WERI-Rb-1 (cell line): Measurements from ENCODE around the gene NF1.

Experiments
- DNase-seq: peaks from one replicate; pipeline ENCODE4 v3.0.0-alpha.2; 2020
- H3K27ac ChIP-seq: fragments of 250-450 bp; sonication (Bioruptor Pico); 2 replicates; pipeline ENCODE4 v1.5.1; 2020; ENCODE audit warnings: mild to moderate bottlenecking, moderate library complexity
- H3K27me3 ChIP-seq: fragments of 250-450 bp; sonication (Bioruptor Pico); 2 replicates; pipeline ENCODE4 v1.5.1; 2021; ENCODE audit warnings: mild to moderate bottlenecking, low read depth, moderate library complexity; ENCODE audit not compliant: insufficient read depth, severe bottlenecking
- H3K36me3 ChIP-seq: fragments of 250-450 bp; sonication (Bioruptor Pico); 2 replicates; pipeline ENCODE4 v1.5.1; 2020; ENCODE audit warnings: mild to moderate bottlenecking, moderate library complexity
- H3K4me3 ChIP-seq: 2 replicates; pipeline ENCODE4 v1.5.1; 2011; ENCODE audit warnings: low read depth, mild to moderate bottlenecking, control low read depth, low read length
- H3K9me3 ChIP-seq: fragments of 250-450 bp; sonication (Bioruptor Pico); 2 replicates; pipeline ENCODE4 v1.5.1; 2021; ENCODE audit warnings: mild to moderate bottlenecking, moderate library complexity; ENCODE audit not compliant: severe bottlenecking
- TF ChIP-seq, protein P1 (sequence below): IDR thresholded peaks from 2 replicates; pipeline ENCODE4 v1.5.1; 2011; ENCODE audit warnings: low read depth, mild to moderate bottlenecking, control low read depth, inconsistent platforms, low read length

NF1 gene

DNA sequence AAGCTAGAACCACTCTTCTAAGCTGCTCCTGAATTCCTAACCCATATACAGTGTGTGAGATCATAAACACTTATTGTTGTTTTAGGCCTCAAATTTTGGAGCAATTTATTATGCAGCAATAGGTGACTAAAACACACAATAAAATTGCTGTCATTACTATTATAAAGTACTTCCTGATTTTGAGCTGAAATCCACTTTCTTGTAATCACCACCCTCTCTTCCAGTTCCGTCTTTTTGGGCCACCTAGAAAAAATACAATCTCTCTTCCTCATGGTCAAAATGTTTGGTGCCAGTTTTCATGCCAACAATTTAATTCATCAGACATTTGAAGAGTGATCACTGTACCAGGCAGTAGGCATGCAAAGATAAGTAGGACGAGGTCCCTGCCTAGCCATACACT lies 43.3 kb upstream of the NF1 start:
- no peaks in the 10 kb centered on the region for H3K27me3 ChIP-seq
- no peak overlapping the region for H3K4me3 ChIP-seq
- H3K9me3 ChIP-seq = peaks cover 5% of the 10 kb centered on the region
- DNase-seq = no peak
- no peak overlapping the region for H3K27ac ChIP-seq
- no peaks in the 10 kb centered on the region for H3K36me3 ChIP-seq
- TF ChIP-seq, protein P1, sequence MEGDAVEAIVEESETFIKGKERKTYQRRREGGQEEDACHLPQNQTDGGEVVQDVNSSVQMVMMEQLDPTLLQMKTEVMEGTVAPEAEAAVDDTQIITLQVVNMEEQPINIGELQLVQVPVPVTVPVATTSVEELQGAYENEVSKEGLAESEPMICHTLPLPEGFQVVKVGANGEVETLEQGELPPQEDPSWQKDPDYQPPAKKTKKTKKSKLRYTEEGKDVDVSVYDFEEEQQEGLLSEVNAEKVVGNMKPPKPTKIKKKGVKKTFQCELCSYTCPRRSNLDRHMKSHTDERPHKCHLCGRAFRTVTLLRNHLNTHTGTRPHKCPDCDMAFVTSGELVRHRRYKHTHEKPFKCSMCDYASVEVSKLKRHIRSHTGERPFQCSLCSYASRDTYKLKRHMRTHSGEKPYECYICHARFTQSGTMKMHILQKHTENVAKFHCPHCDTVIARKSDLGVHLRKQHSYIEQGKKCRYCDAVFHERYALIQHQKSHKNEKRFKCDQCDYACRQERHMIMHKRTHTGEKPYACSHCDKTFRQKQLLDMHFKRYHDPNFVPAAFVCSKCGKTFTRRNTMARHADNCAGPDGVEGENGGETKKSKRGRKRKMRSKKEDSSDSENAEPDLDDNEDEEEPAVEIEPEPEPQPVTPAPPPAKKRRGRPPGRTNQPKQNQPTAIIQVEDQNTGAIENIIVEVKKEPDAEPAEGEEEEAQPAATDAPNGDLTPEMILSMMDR = no peak

DNA sequence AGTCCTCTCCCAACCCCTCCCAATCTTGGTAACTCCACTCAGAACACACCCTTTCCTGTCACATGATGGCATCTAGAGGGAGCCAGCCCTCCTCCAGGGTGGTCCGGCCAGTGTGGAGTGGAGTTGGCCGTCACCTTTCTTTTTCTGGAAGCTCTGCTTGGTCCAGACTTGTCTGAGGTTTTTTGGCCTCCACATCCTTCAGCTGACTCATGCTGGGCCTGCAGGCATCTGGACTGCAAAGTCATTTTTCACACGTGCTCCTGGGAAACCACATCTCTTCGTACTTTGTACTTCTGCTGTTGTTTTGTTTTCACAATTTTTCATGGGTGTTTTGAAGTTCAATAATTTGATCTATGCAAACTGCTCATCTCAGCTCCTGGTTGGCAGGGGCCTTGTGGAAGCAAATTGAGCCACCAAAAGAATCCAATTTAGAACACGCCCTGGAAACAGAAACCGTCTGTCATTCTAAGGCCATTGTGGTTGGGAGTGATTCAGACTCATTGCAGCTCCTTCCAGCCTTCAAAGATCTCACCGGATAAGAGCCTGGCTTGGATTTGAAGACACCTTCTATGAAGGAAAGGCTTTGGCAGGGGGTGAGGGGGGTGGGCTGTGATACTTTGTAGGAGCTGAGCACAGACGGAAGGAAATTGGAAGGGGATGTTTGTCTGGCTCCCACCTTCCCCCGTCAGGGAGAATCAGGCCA lies 42.4 kb upstream of the NF1 start:
- H3K4me3 ChIP-seq = no peak overlapping the region
- DNase-seq = no peak

DNA sequence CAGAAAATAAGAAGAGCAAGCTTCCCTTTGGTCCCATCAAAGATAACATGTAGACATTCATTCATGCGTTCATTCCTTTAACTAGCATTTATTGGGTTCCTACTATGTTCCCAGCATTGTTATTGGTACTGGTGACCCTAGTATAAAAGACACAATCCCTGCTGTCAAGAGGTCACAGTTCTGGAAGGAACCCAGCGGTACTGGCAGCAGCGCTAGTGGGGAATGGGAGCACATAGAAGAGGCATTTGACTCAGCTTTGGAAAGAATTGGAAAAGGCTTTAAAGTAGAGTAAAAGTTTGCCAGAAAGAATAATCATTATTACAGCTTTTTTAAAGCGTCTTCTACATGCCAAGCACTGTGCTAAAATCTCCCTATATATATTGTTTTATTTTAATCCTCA lies 41.7 kb upstream of the NF1 start:
- H3K4me3 ChIP-seq = no peak overlapping the region
- H3K9me3 ChIP-seq = peaks cover 5% of the 10 kb centered on the region
- no peak for DNase-seq
- TF ChIP-seq, protein P1 = no peak
- no peaks in the 10 kb centered on the region for H3K36me3 ChIP-seq
- no peak overlapping the region for H3K27ac ChIP-seq
- H3K27me3 ChIP-seq = no peaks in the 10 kb centered on the region

More for the DNA sequence above, 42.4 kb upstream of the NF1 start:
- TF ChIP-seq, protein P1 = no peak
- no peaks in the 10 kb centered on the region for H3K27me3 ChIP-seq
- H3K27ac ChIP-seq = no peak overlapping the region
- H3K36me3 ChIP-seq = no peaks in the 10 kb centered on the region
- H3K9me3 ChIP-seq = peaks cover 5% of the 10 kb centered on the region

DNA sequence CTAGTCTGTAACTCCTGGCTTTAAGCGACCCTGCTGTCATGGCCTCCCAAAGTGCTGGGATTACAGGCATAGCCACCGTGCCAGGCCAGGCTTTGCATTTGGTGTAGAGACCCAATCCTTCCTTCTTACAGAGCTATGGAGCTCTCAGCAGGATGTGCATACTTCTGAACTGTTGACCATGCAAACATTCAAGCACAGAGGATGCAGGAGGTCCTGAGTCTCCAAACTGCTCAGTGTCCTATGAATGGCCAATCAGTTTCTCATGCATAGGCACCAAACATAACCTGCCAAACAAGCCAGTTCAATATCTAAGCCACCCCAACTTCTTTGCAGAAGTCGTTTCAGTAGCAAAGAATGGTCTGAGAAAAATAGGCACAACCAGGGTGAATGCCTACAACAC lies 40.0 kb upstream of the NF1 start:
- no peaks in the 10 kb centered on the region for H3K36me3 ChIP-seq
- H3K27ac ChIP-seq = no peak overlapping the region
- TF ChIP-seq, protein P1 = no peak
- H3K4me3 ChIP-seq = no peak overlapping the region
- H3K27me3 ChIP-seq = no peaks in the 10 kb centered on the region
- peaks cover 5% of the 10 kb centered on the region for H3K9me3 ChIP-seq
- no peak for DNase-seq

DNA sequence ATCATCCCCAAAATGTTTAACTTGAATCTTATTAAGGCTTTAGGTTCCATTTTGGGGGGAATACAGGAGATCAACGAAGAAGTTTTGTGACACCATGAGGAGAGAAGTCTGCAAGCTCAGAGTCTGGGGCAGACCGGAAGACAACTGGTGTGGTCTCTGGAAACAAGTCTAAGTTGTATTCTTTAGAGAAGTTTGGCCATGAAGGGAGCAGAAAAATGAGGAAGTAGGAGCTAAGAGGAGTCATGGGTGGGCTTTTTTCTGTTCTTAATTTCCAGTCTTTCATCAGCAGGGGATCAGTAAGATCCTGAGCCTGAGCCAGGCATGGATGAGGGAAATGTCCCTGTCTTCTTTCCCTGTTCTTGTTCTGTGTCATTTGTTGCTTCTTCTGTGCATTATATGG lies 35.8 kb upstream of the NF1 start:
- Histone ChIP-seq H3K27ac (no peak overlapping the region), H3K9me3 (no peaks in the 10 kb centered on the region), H3K4me3 (no peak overlapping the region), H3K36me3 (no peaks in the 10 kb centered on the region), H3K27me3 (no peaks in the 10 kb centered on the region)
- TF ChIP-seq, protein P1 = no peak
- no peak for DNase-seq
